Activated naive CD4-positive, alpha-beta T cell treated with anti-CD3 and anti-CD28 coated beads, Interleukin-2, amount 10 ng/mL, durations not matched to agents 7 days and 5 days (primary cell): ENCODE measurements around the gene FOXL3.
"Not testable (repeated sequence)": the region's sequence is repeated elsewhere in the genome, so short reads cannot be mapped to it uniquely, and the experiment has no call there.

Source experiments
- CTCF ChIA-PET: fragments of 350-600 bp; sonication (Branson Sonifier 250); formaldehyde crosslinking; loops from one replicate; lab custom pipeline; 2021; ENCODE audit warnings: antibody characterized with exemption; lab: Charles Lee
- DNase-seq: peaks from one replicate; pipeline ENCODE4 v3.0.0-alpha.2; 2020
- H3K27ac Mint-ChIP-seq: one replicate; pipeline ENCODE4 v1.8.0; 2021; ENCODE audit warnings: mild to moderate bottlenecking, moderate library complexity, mixed read lengths
- H3K27me3 Mint-ChIP-seq: one replicate; pipeline ENCODE4 v1.8.0; 2021; ENCODE audit warnings: mild to moderate bottlenecking, mixed read lengths
- H3K36me3 Mint-ChIP-seq: one replicate; pipeline ENCODE4 v1.8.0; 2021; ENCODE audit warnings: mixed read lengths
- H3K4me1 Mint-ChIP-seq: one replicate; pipeline ENCODE4 v1.8.0; 2021; ENCODE audit warnings: mixed read lengths
- H3K4me3 Mint-ChIP-seq: one replicate; pipeline ENCODE4 v1.8.0; 2021; ENCODE audit warnings: mild to moderate bottlenecking, moderate library complexity, mixed read lengths
- H3K9me3 Mint-ChIP-seq: one replicate; pipeline ENCODE4 v1.8.0; 2021; ENCODE audit warnings: mixed read lengths

The FOXL3 gene

GRCh38 chr7:289756-290553, at the start of gene FOXL3:
FOXL3 (plus strand) TSS chr7:290170; CDS start chr7:290170, 0 bp downstream.
- DNase-seq: no peak
- CTCF ChIA-PET: no interaction called here
- no peak within 1 kb of the TSS for H3K4me3 Mint-ChIP-seq
- no peaks in the 10 kb centered on the region for H3K36me3 Mint-ChIP-seq
- no peaks in the 10 kb centered on the region for H3K9me3 Mint-ChIP-seq
- H3K4me1 Mint-ChIP-seq: no peaks in the 10 kb centered on the region
- H3K27ac Mint-ChIP-seq: no peak within 1 kb of the TSS
- peaks cover 71% of the 10 kb centered on the region for H3K27me3 Mint-ChIP-seq

GRCh38 chr7:240887-241421, 49.0 kb upstream of the FOXL3 start:
- H3K36me3 Mint-ChIP-seq: no peaks in the 10 kb centered on the region
- H3K9me3 Mint-ChIP-seq: no peaks in the 10 kb centered on the region
- H3K27me3 Mint-ChIP-seq: no peaks in the 10 kb centered on the region
- CTCF ChIA-PET: no interaction called here
- H3K4me3 Mint-ChIP-seq: no peak overlapping the region
- peak; percentile 30 for DNase-seq
- H3K27ac Mint-ChIP-seq: no peak overlapping the region
- no peaks in the 10 kb centered on the region for H3K4me1 Mint-ChIP-seq

- H3K4me3 Mint-ChIP-seq: no peak overlapping the region
- CTCF ChIA-PET: no interaction called here
- no peak for DNase-seq
- H3K4me1 Mint-ChIP-seq: no peaks in the 10 kb centered on the region
- H3K9me3 Mint-ChIP-seq: no peaks in the 10 kb centered on the region
- H3K36me3 Mint-ChIP-seq: no peaks in the 10 kb centered on the region
- no peaks in the 10 kb centered on the region for H3K27me3 Mint-ChIP-seq
- no peak overlapping the region for H3K27ac Mint-ChIP-seq
Measured at GRCh38 chr7:241513-241912, 48.5 kb upstream of the FOXL3 start.

GRCh38 chr7:242826-243579, 47.0 kb upstream of the FOXL3 start:
- H3K36me3 Mint-ChIP-seq, CTCF ChIA-PET, H3K4me1 Mint-ChIP-seq, H3K9me3 Mint-ChIP-seq, H3K4me3 Mint-ChIP-seq, H3K27ac Mint-ChIP-seq, DNase-seq, H3K27me3 Mint-ChIP-seq: not testable (repeated sequence)

- H3K4me1 Mint-ChIP-seq, H3K4me3 Mint-ChIP-seq, H3K9me3 Mint-ChIP-seq, CTCF ChIA-PET, H3K27me3 Mint-ChIP-seq, H3K27ac Mint-ChIP-seq, DNase-seq, H3K36me3 Mint-ChIP-seq: not testable (repeated sequence)
Measured at GRCh38 chr7:243580-243978, 46.4 kb upstream of the FOXL3 start.

GRCh38 chr7:244974-245373, 45.0 kb upstream of the FOXL3 start:
- Mint-ChIP-seq H3K27me3 (no peaks in the 10 kb centered on the region), H3K27ac (no peak overlapping the region), H3K9me3 (no peaks in the 10 kb centered on the region), H3K36me3 (no peaks in the 10 kb centered on the region), H3K4me1 (no peaks in the 10 kb centered on the region), H3K4me3 (no peak overlapping the region)
- CTCF ChIA-PET: no interaction called here
- no peak for DNase-seq

GRCh38 chr7:245574-246295, 44.2 kb upstream of the FOXL3 start:
- DNase-seq: no peak
- Mint-ChIP-seq H3K4me1 (no peaks in the 10 kb centered on the region), H3K9me3 (no peaks in the 10 kb centered on the region), H3K4me3 (no peak overlapping the region), H3K36me3 (no peaks in the 10 kb centered on the region), H3K27ac (no peak overlapping the region), H3K27me3 (no peaks in the 10 kb centered on the region)
- CTCF ChIA-PET: no interaction called here

- no peak overlapping the region for H3K27ac Mint-ChIP-seq
- H3K4me3 Mint-ChIP-seq: no peak overlapping the region
- no peaks in the 10 kb centered on the region for H3K36me3 Mint-ChIP-seq
- no peaks in the 10 kb centered on the region for H3K27me3 Mint-ChIP-seq
- no peaks in the 10 kb centered on the region for H3K9me3 Mint-ChIP-seq
- H3K4me1 Mint-ChIP-seq: no peaks in the 10 kb centered on the region
- DNase-seq: no peak
- CTCF ChIA-PET: no interaction called here
Measured at GRCh38 chr7:246451-246850, 43.5 kb upstream of the FOXL3 start.

- no peaks in the 10 kb centered on the region for H3K36me3 Mint-ChIP-seq
- no peak overlapping the region for H3K27ac Mint-ChIP-seq
- no peaks in the 10 kb centered on the region for H3K9me3 Mint-ChIP-seq
- DNase-seq: no peak
- no peak overlapping the region for H3K4me3 Mint-ChIP-seq
- H3K4me1 Mint-ChIP-seq: no peaks in the 10 kb centered on the region
- no peaks in the 10 kb centered on the region for H3K27me3 Mint-ChIP-seq
- CTCF ChIA-PET: no interaction called here
Measured at GRCh38 chr7:247181-247580, 42.8 kb upstream of the FOXL3 start.

- Mint-ChIP-seq H3K4me1 (no peaks in the 10 kb centered on the region), H3K4me3 (no peak overlapping the region), H3K27ac (no peak overlapping the region), H3K9me3 (no peaks in the 10 kb centered on the region), H3K36me3 (no peaks in the 10 kb centered on the region), H3K27me3 (no peaks in the 10 kb centered on the region)
- no peak for DNase-seq
- CTCF ChIA-PET: no interaction called here
Measured at GRCh38 chr7:247636-248035, 42.3 kb upstream of the FOXL3 start.

- no peaks in the 10 kb centered on the region for H3K4me1 Mint-ChIP-seq
- no peak overlapping the region for H3K27ac Mint-ChIP-seq
Measured at GRCh38 chr7:248732-249435, 41.1 kb upstream of the FOXL3 start.

GRCh38 chr7:249989-250388, 40.0 kb upstream of the FOXL3 start:
- H3K27me3 Mint-ChIP-seq: no peaks in the 10 kb centered on the region
- H3K36me3 Mint-ChIP-seq: no peaks in the 10 kb centered on the region
- CTCF ChIA-PET: no interaction called here
- H3K9me3 Mint-ChIP-seq: no peaks in the 10 kb centered on the region
- no peak overlapping the region for H3K27ac Mint-ChIP-seq
- no peak overlapping the region for H3K4me3 Mint-ChIP-seq
- DNase-seq: no peak
- no peaks in the 10 kb centered on the region for H3K4me1 Mint-ChIP-seq

More at GRCh38 chr7:248732-249435, 41.1 kb upstream of the FOXL3 start:
- Mint-ChIP-seq H3K9me3 (no peaks in the 10 kb centered on the region), H3K4me3 (no peak overlapping the region), H3K27me3 (no peaks in the 10 kb centered on the region), H3K36me3 (no peaks in the 10 kb centered on the region)
- CTCF ChIA-PET: no interaction called here
- DNase-seq: no peak

GRCh38 chr7:250523-250922, 39.4 kb upstream of the FOXL3 start:
- Mint-ChIP-seq H3K9me3 (no peaks in the 10 kb centered on the region), H3K4me3 (no peak overlapping the region), H3K27ac (no peak overlapping the region), H3K4me1 (no peaks in the 10 kb centered on the region), H3K36me3 (no peaks in the 10 kb centered on the region), H3K27me3 (no peaks in the 10 kb centered on the region)
- CTCF ChIA-PET: no interaction called here
- no peak for DNase-seq

GRCh38 chr7:251005-251404, 39.0 kb upstream of the FOXL3 start:
- DNase-seq: no peak
- no peaks in the 10 kb centered on the region for H3K4me1 Mint-ChIP-seq
- CTCF ChIA-PET: no interaction called here
- H3K9me3 Mint-ChIP-seq: no peaks in the 10 kb centered on the region
- H3K27me3 Mint-ChIP-seq: no peaks in the 10 kb centered on the region
- H3K27ac Mint-ChIP-seq: no peak overlapping the region
- no peaks in the 10 kb centered on the region for H3K36me3 Mint-ChIP-seq
- no peak overlapping the region for H3K4me3 Mint-ChIP-seq
